Astrocyte (in vitro differentiated cells and primary cell): ENCODE measurements around the gene FBXO8. TPM values are rescaled to one million over a fixed set of nuclear protein-coding genes. Genes with fewer than 3 reads are reported as not detected.
A peak's percentile ranks its signal among the peaks of the same experiment; 100 is the strongest.

ENCODE experiments used
- DNase-seq: peaks from one replicate; pipeline ENCODE4 v3.0.0-alpha.2; 2010; ENCODE audit warnings: low read depth
- FAIRE-seq: peaks from 2 replicates; lab custom pipeline; 2011; peaks lifted over from hg19 to GRCh38; lab: Jason Lieb, UNC
- H2AFZ ChIP-seq: 2 replicates; pipeline ENCODE4 v1.6.0; 2012; ENCODE audit warnings: low read depth, low read length, inconsistent platforms
- H3K27ac ChIP-seq: 2 replicates; pipeline ENCODE4 v1.5.1; 2011; ENCODE audit warnings: low read depth, low read length, inconsistent platforms
- H3K27me3 ChIP-seq: 2 replicates; pipeline ENCODE4 v1.6.0; 2011; ENCODE audit warnings: low read length, inconsistent platforms; ENCODE audit not compliant: insufficient read depth
- H3K36me3 ChIP-seq: 2 replicates; pipeline ENCODE4 v1.5.1; 2011; ENCODE audit warnings: low read length, inconsistent platforms; ENCODE audit not compliant: insufficient read depth
- H3K4me1 ChIP-seq: 2 replicates; pipeline ENCODE4 v1.5.1; 2011; ENCODE audit warnings: low read length, inconsistent platforms; ENCODE audit not compliant: insufficient read depth
- H3K4me2 ChIP-seq: 2 replicates; pipeline ENCODE4 v1.6.0; 2012; ENCODE audit warnings: low read length, inconsistent platforms
- H3K4me3 ChIP-seq: 2 replicates; pipeline ENCODE4 v1.5.1; 2011; ENCODE audit warnings: low read depth, mild to moderate bottlenecking, low read length, inconsistent platforms; ENCODE audit not compliant: insufficient read depth
- H3K79me2 ChIP-seq: 2 replicates; pipeline ENCODE4 v1.6.0; 2012; ENCODE audit warnings: mild to moderate bottlenecking, low read length, inconsistent platforms; ENCODE audit not compliant: insufficient read depth
- H3K9ac ChIP-seq: 2 replicates; pipeline ENCODE4 v1.6.0; 2012; ENCODE audit warnings: mild to moderate bottlenecking, low read length, inconsistent platforms
- H3K9me3 ChIP-seq: 2 replicates; pipeline ENCODE4 v1.5.1; 2012; ENCODE audit warnings: low read depth, mild to moderate bottlenecking, low read length, inconsistent platforms; ENCODE audit not compliant: insufficient read depth
- H4K20me1 ChIP-seq: 2 replicates; pipeline ENCODE4 v1.6.0; 2012; ENCODE audit warnings: low read length, inconsistent platforms; ENCODE audit not compliant: insufficient read depth
- H3K27ac Mint-ChIP-seq: one replicate; pipeline ENCODE4 v1.8.0; 2021; ENCODE audit warnings: mild to moderate bottlenecking, mixed read lengths; ENCODE audit not compliant: unreplicated experiment
- H3K27me3 Mint-ChIP-seq: one replicate; pipeline ENCODE4 v1.8.0; 2021; ENCODE audit warnings: low read depth, mixed read lengths; ENCODE audit not compliant: unreplicated experiment
- H3K36me3 Mint-ChIP-seq: one replicate; pipeline ENCODE4 v1.8.0; 2021; ENCODE audit warnings: low read depth, mixed read lengths; ENCODE audit not compliant: unreplicated experiment
- H3K4me1 Mint-ChIP-seq: one replicate; pipeline ENCODE4 v1.8.0; 2021; ENCODE audit warnings: low read depth, mixed read lengths; ENCODE audit not compliant: unreplicated experiment
- H3K4me3 Mint-ChIP-seq: one replicate; pipeline ENCODE4 v1.8.0; 2021; ENCODE audit warnings: mild to moderate bottlenecking, moderate library complexity, mixed read lengths; ENCODE audit not compliant: unreplicated experiment
- H3K9me3 Mint-ChIP-seq: one replicate; pipeline ENCODE4 v1.8.0; 2021; ENCODE audit warnings: mild to moderate bottlenecking, mixed read lengths; ENCODE audit not compliant: unreplicated experiment
- CTCF ChIP-seq: IDR thresholded peaks from 2 replicates; pipeline ENCODE4 v1.5.1; 2011; ENCODE audit warnings: low read depth, mild to moderate bottlenecking, inconsistent platforms, low read length, moderate library complexity; ENCODE audit not compliant: insufficient read depth
- EZH2 ChIP-seq: IDR thresholded peaks from 2 replicates; pipeline ENCODE4 v1.6.1; 2012; ENCODE audit warnings: mild to moderate bottlenecking, low read length, inconsistent platforms; ENCODE audit not compliant: insufficient read depth
- total RNA-seq: library from RNA; stranded (reverse); gene quantifications from 2 replicates; pipeline ENCODE4 v1.2.1, GENCODE V29; 2021

FBXO8 gene
- total RNA-seq, 1 donor from 2014 or later: 13.1 TPM

DNA sequence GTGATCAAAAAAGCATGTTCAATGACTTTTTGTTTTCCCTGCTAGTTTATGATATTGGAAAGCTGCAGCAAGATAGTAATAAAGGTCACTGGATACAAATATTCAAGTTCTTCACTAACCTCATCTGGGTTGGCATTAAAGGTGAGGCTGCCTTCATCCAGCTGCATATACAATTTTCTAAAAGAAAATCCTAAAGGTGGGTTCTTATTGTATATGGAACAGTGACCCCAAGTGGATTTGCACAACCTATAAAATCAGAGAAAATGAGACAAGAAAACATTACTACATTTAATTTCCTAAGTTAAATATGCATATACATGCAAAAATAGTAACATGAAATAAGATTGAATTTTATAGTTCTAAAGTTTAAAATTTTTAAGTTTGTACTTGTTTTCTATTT is 23.9 kb downstream of the FBXO8 start:
- Histone ChIP-seq H3K4me2 (no peak overlapping the region), H3K4me3 (no peak overlapping the region), H3K4me1 (peaks cover 12% of the 10 kb centered on the region), H3K27ac (no peak overlapping the region), H3K79me2 (no peaks in the 10 kb centered on the region), H2AFZ (no peak overlapping the region), H3K36me3 (no peaks in the 10 kb centered on the region), H3K9ac (no peak overlapping the region), H4K20me1 (no peaks in the 10 kb centered on the region), H3K9me3 (no peaks in the 10 kb centered on the region), H3K27me3 (no peaks in the 10 kb centered on the region)
- Mint-ChIP-seq H3K27ac (no peak overlapping the region), H3K4me3 (no peak overlapping the region), H3K4me1 (peaks cover 16% of the 10 kb centered on the region), H3K36me3 (no peaks in the 10 kb centered on the region), H3K9me3 (no peaks in the 10 kb centered on the region), H3K27me3 (no peaks in the 10 kb centered on the region)
- peak; percentile 49 for FAIRE-seq
- no peak for DNase-seq
- TF ChIP-seq EZH2: no peak
- no peak for TF ChIP-seq CTCF

- H3K9me3 ChIP-seq: no peaks in the 10 kb centered on the region
- H3K4me1 Mint-ChIP-seq: peaks cover 13% of the 10 kb centered on the region
- no peak overlapping the region for H3K4me3 ChIP-seq
- no peak overlapping the region for H3K9ac ChIP-seq
- TF ChIP-seq EZH2 (no peak), CTCF (no peak)
- H3K9me3 Mint-ChIP-seq: no peaks in the 10 kb centered on the region
- no peaks in the 10 kb centered on the region for H3K36me3 ChIP-seq
- H2AFZ ChIP-seq: no peak overlapping the region
- no peaks in the 10 kb centered on the region for H3K79me2 ChIP-seq
- H4K20me1 ChIP-seq: no peaks in the 10 kb centered on the region
- no peak overlapping the region for H3K4me3 Mint-ChIP-seq
- H3K27me3 ChIP-seq: no peaks in the 10 kb centered on the region
- H3K27ac Mint-ChIP-seq: no peak overlapping the region
- no peaks in the 10 kb centered on the region for H3K36me3 Mint-ChIP-seq
- peaks cover 12% of the 10 kb centered on the region for H3K4me1 ChIP-seq
- FAIRE-seq (peak; percentile 58), DNase-seq (peak; percentile 63)
- H3K27ac ChIP-seq: no peak overlapping the region
- no peaks in the 10 kb centered on the region for H3K27me3 Mint-ChIP-seq
- H3K4me2 ChIP-seq: peak overlapping the region; percentile 5
Observed at GRCh38 chr4:174256277-174256713, 27.2 kb downstream of the FBXO8 start.

DNA sequence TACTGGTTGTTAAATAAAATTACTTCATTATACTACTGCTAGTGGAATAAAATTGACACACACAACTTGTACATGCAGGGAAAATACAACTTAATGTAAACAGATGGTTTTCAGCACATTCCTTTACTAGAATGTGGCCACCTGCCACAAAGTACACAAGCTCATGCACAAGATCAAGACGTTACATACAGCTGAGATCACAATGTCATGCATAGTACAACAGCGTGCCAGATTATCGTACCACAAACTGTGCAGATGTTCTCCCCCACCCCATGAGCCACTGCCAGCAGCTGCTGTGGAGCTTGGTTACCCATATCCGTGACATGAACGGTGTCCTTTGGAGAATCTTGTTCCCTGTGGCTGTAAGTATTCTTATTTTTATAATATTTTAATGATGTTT is 27.7 kb downstream of the FBXO8 start:
- no peaks in the 10 kb centered on the region for H3K36me3 ChIP-seq
- H2AFZ ChIP-seq: no peak overlapping the region
- H4K20me1 ChIP-seq: no peaks in the 10 kb centered on the region
- no peak overlapping the region for H3K27ac ChIP-seq
- FAIRE-seq: no peak
- DNase-seq: peak; percentile 86
- no peak overlapping the region for H3K9ac ChIP-seq
- peaks cover 12% of the 10 kb centered on the region for H3K4me1 ChIP-seq
- Mint-ChIP-seq H3K36me3 (no peaks in the 10 kb centered on the region), H3K9me3 (no peaks in the 10 kb centered on the region), H3K4me1 (peaks cover 13% of the 10 kb centered on the region), H3K27ac (no peak overlapping the region), H3K4me3 (no peak overlapping the region), H3K27me3 (no peaks in the 10 kb centered on the region)
- H3K4me2 ChIP-seq: no peak overlapping the region
- H3K4me3 ChIP-seq: no peak overlapping the region
- H3K27me3 ChIP-seq: no peaks in the 10 kb centered on the region
- no peaks in the 10 kb centered on the region for H3K79me2 ChIP-seq
- H3K9me3 ChIP-seq: no peaks in the 10 kb centered on the region
- TF ChIP-seq CTCF (no peak), EZH2 (no peak)
